ENCODE results near the gene C19orf33.

- TF ChIP-seq CTCF (conservative IDR thresholded peaks at IDR 0.05; ENCODE audit: low read depth, low read length), result no peak
- no peak for TF ChIP-seq EZH2 (IDR thresholded peaks at IDR 0.05; ENCODE audit: borderline replicate concordance, low read depth, low read length, poor library complexity, severe bottlenecking)
Measured at GRCh38 chr19:38270587-38271167, 33.4 kb upstream of the C19orf33 start.

All from A673 (cell line).